ENCODE results near the gene ABL1.
A peak's percentile ranks its signal among the peaks of the same experiment; 100 is the strongest.

Gene ABL1

DNA sequence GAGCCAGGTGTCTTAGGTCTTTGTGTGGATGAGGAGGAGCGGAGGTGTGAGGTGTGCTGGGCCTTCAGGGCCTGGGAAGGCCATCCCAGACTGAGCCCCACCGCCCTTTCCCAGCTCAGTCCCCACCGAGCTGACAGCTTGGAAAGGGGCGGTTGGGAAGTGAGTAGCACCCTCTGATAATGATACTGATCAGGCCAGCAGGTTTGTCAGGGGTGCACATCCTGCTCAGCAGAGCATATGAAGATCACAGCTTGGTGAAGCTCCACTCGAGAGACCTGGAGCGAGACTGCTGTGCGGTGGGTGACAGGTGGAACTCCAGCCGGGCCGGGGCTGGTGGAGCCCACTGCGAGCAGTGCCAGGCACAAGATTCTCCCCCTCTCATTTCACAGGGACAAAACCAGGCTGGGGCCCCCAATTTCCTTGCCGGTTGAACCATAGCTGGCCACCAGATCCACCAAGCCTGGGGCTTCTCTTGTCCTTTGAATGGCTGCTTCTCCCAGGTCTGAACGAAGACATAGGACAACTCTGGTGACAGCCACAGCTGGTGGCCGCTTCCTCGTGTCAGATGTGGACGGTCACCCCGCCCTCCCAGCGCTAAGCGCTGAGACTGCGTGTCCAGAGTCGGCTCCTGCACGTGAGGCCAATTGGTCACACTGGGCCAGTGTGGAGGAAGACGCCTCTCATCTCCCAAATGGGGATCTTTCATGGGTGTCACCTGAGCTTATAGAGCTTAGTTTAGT, 53.3 kb downstream of the ABL1 start:
- H3K27me3 Mint-ChIP-seq, result no peaks in the 10 kb centered on the region
- H3K27ac Mint-ChIP-seq, result no peak overlapping the region
- H3K9me3 Mint-ChIP-seq, result no peaks in the 10 kb centered on the region
- H3K4me3 Mint-ChIP-seq, result no peak overlapping the region
- peaks cover 35% of the 10 kb centered on the region for H3K36me3 Mint-ChIP-seq (ENCODE audit: insufficient read depth)
- ATAC-seq (replicated peaks) (no peak), DNase-seq (no peak)
- no peaks in the 10 kb centered on the region for H3K4me1 Mint-ChIP-seq (ENCODE audit: low read depth in 2 of 2)

- DNase-seq (no peak), ATAC-seq (replicated peaks) (no peak)
- Mint-ChIP-seq H3K27me3 (no peaks in the 10 kb centered on the region), H3K9me3 (no peaks in the 10 kb centered on the region), H3K4me3 (no peak overlapping the region), H3K27ac (no peak overlapping the region), H3K4me1 (ENCODE audit: low read depth in 2 of 2) (peaks cover 0 to 1% of the 10 kb centered on the region in 2 donors), H3K36me3 (ENCODE audit: insufficient read depth) (peaks cover 31% of the 10 kb centered on the region)
Observed at GRCh38 chr9:130890124-130890523, 55.1 kb downstream of the ABL1 start.

GRCh38 chr9:130890870-130891687, 56.0 kb downstream of the ABL1 start:
- Mint-ChIP-seq H3K4me3 (no peak overlapping the region), H3K36me3 (ENCODE audit: insufficient read depth) (peaks cover 25% of the 10 kb centered on the region), H3K27ac (no peak overlapping the region), H3K4me1 (ENCODE audit: low read depth in 2 of 2) (peaks cover 0 to 1% of the 10 kb centered on the region in 2 donors), H3K9me3 (no peaks in the 10 kb centered on the region), H3K27me3 (no peaks in the 10 kb centered on the region)
- no peak for ATAC-seq (replicated peaks)
- DNase-seq, result no peak

GRCh38 chr9:130891688-130892476, 56.8 kb downstream of the ABL1 start:
- DNase-seq (no peak), ATAC-seq (replicated peaks) (no peak)
- Mint-ChIP-seq H3K4me1 (ENCODE audit: low read depth in 2 of 2) (peaks cover 0 to 1% of the 10 kb centered on the region in 2 donors), H3K36me3 (ENCODE audit: insufficient read depth) (peaks cover 23% of the 10 kb centered on the region), H3K27ac (no peak overlapping the region), H3K27me3 (no peaks in the 10 kb centered on the region), H3K4me3 (no peak overlapping the region), H3K9me3 (no peaks in the 10 kb centered on the region)

DNA sequence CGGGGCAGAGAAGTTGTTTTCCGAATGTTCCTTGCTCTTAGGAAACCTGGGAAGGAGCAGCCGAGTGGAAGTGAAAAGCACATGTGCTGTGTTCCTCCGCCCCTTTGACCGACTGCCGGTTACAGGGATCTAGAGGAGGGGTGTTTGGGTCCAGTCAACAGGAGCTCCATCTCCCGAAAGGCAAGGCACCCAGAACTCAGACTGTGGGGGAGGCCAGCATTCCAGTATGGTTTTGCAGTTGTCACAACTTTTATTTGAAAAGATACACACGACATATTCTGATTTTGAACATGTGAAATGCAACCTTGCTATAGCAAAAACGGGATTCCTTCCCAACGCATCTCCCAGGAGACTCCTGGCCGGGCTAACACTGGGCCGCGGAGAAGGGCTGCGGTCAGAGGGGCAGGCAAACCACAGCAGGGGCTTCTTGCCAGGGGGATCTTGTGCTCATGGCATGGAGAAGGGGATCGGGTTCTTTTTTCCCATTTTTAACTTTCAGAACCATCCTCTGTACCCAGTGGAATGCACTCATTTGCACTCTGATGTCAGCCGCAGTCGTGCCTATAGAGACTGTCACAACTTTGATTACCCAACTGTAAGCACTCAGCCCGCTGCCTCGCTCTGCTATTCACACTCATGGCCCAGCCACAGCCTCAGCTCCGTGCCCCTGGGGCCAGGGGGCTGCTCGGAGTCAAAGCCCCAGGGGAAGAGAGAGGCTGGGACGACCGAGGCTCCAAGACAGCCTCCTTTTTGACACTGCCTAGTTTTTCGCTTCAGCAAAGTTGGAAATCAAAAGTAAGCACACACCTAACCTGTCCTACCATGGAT, 57.6 kb downstream of the ABL1 start:
- H3K4me3 Mint-ChIP-seq, result no peak overlapping the region
- H3K36me3 Mint-ChIP-seq (ENCODE audit: insufficient read depth), result peaks cover 17% of the 10 kb centered on the region
- no peak for DNase-seq
- no peaks in the 10 kb centered on the region for H3K27me3 Mint-ChIP-seq
- peaks cover 0 to 1% of the 10 kb centered on the region in 2 donors for H3K4me1 Mint-ChIP-seq (ENCODE audit: low read depth in 2 of 2)
- no peaks in the 10 kb centered on the region for H3K9me3 Mint-ChIP-seq
- no peak for ATAC-seq (replicated peaks)
- no peak overlapping the region for H3K27ac Mint-ChIP-seq

DNA sequence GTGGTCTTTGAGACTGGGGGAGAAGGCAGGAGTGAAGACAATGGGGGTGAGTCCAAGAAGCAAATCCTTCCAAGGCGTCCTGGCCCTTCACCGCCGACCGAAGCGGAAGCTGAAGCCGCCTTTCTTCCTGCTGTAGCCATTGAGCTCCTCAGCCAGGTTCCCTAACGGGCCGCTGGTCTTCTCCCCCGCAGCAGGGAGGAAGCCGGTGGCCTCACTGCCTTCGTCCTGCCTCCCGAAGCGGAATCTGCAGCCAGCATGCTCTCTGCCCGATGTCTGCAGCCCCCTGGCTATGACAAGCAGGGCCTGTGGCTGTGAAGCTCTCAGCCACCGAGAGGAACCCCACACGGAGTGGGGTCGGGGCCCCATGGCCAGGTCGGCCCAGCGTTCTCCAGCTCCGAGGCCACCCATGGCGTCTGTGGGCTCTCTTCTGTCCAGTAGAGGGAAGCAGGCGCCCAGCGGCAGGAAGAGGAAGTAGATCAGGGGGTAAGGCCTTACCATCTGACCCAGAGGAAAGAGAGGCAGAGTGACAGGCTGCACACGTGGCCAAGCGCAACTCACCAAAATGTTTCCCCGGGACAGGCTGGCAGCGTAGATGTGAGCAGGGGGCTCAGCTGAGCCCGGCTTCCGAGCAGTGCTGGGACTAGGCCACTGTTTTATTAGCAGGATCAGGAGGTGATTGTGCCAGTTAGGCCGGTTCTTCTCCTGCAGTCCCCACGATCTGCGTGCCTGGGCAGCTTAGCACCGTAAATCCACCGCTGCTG, 58.5 kb downstream of the ABL1 start:
- Mint-ChIP-seq H3K27me3 (no peaks in the 10 kb centered on the region), H3K36me3 (ENCODE audit: insufficient read depth) (peaks cover 10% of the 10 kb centered on the region), H3K27ac (no peak overlapping the region), H3K4me1 (ENCODE audit: low read depth in 2 of 2) (peaks cover 0 to 1% of the 10 kb centered on the region in 2 donors), H3K4me3 (no peak overlapping the region), H3K9me3 (no peaks in the 10 kb centered on the region)
- ATAC-seq (replicated peaks) (peak; percentile 29), DNase-seq (no peak)

GRCh38 chr9:130894546-130894945, 59.5 kb downstream of the ABL1 start:
- ATAC-seq (replicated peaks) (no peak), DNase-seq (no peak)
- Mint-ChIP-seq H3K27me3 (peaks cover 0 to 2% of the 10 kb centered on the region in 2 donors), H3K4me3 (no peak overlapping the region), H3K4me1 (ENCODE audit: low read depth in 2 of 2) (peaks cover 0 to 1% of the 10 kb centered on the region in 2 donors), H3K36me3 (ENCODE audit: insufficient read depth) (peaks cover 10% of the 10 kb centered on the region), H3K27ac (no peak overlapping the region), H3K9me3 (no peaks in the 10 kb centered on the region)

- ATAC-seq (replicated peaks), result no peak
- Mint-ChIP-seq H3K36me3 (ENCODE audit: insufficient read depth) (peaks cover 7% of the 10 kb centered on the region), H3K9me3 (no peaks in the 10 kb centered on the region), H3K4me3 (no peak overlapping the region), H3K27ac (no peak overlapping the region), H3K4me1 (ENCODE audit: low read depth in 2 of 2) (peaks cover 0 to 1% of the 10 kb centered on the region in 2 donors), H3K27me3 (peaks cover 0 to 7% of the 10 kb centered on the region in 2 donors)
- no peak for DNase-seq
Observed at GRCh38 chr9:130895038-130895437, 60.0 kb downstream of the ABL1 start.

GRCh38 chr9:130895481-130896232, 60.6 kb downstream of the ABL1 start:
- H3K9me3 Mint-ChIP-seq, result no peaks in the 10 kb centered on the region
- H3K36me3 Mint-ChIP-seq (ENCODE audit: insufficient read depth), result peaks cover 7% of the 10 kb centered on the region
- peaks cover 4 to 13% of the 10 kb centered on the region in 2 donors for H3K27me3 Mint-ChIP-seq

DNA sequence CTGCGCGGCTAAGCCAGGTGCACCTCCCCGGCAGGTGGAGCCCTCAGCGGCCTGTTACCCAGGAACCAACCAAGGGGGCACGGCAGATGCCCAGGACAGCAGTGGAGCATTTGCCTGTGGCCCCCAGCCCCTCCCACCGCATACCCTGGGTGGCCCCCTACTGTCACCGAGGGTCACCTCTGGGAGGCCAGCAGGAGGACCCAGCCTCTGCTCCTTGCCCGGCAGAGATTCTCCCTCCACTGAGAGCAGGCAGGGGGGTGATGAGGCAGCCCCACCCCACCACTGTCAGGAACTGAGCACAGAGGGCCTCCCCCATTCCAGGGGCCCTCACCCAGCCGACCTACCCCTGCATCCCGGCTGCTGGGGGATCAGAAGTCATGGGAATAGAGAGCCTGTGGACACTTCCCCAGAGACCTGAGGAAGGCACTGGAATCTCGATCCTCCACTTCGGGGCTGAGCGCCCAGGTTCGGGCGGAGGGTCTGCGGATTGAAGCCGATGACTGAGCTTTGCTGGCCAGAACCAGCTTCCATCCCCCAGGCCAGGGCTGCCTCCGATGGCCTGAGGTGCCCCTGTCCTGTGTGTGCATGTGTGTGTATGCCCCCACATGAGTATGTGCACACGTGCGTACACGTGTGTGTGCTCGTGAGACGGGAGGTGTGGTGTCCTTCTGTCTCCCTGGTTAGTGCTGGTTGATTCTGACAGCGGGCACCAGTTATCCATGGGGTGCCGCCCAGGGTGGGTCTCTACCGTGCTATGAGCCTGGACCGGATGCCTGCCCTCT, 61.4 kb downstream of the ABL1 start, which contains the start of gene QRFP:
QRFP (minus strand) TSS at position 580 of the 782 bp plus-strand sequence. CDS start 2,974 bp downstream, outside the sequence.
- ATAC-seq (replicated peaks) (no peak), DNase-seq (no peak)
- Mint-ChIP-seq H3K4me1 (ENCODE audit: low read depth in 2 of 2) (peaks cover 0 to 1% of the 10 kb centered on the region in 2 donors), H3K9me3 (no peaks in the 10 kb centered on the region), H3K27me3 (peaks cover 6 to 18% of the 10 kb centered on the region in 2 donors), H3K4me3 (no peak within 1 kb of the TSS), H3K27ac (no peak within 1 kb of the TSS), H3K36me3 (ENCODE audit: insufficient read depth) (peaks cover 7% of the 10 kb centered on the region)

More at GRCh38 chr9:130895481-130896232, 60.6 kb downstream of the ABL1 start:
- Mint-ChIP-seq H3K27ac (no peak overlapping the region), H3K4me3 (no peak overlapping the region), H3K4me1 (ENCODE audit: low read depth in 2 of 2) (peaks cover 0 to 1% of the 10 kb centered on the region in 2 donors)
- DNase-seq (no peak), ATAC-seq (replicated peaks) (no peak)

- Mint-ChIP-seq H3K27ac (no peak overlapping the region), H3K4me1 (ENCODE audit: low read depth in 2 of 2) (peaks cover 0 to 1% of the 10 kb centered on the region in 2 donors), H3K27me3 (peaks cover 6 to 18% of the 10 kb centered on the region in 2 donors), H3K36me3 (ENCODE audit: insufficient read depth) (peaks cover 7% of the 10 kb centered on the region), H3K4me3 (no peak overlapping the region), H3K9me3 (no peaks in the 10 kb centered on the region)
- ATAC-seq (replicated peaks), result no peak
- no peak for DNase-seq
Observed at GRCh38 chr9:130897105-130897751, 62.2 kb downstream of the ABL1 start.
